Stimulated activated naive B cell treated with anti-CD40 and anti-IgM and Interleukin-4, amounts not matched to agents 10 μg/mL and 1 μg/mL and 100 μg/mL, for 72 hours (primary cell): ENCODE data around the gene HTR3E.
"Not testable (repeated sequence)": the region's sequence is repeated elsewhere in the genome, so short reads cannot be mapped to it uniquely, and the experiment has no call there.

Experiments used
- ATAC-seq, 2 donors: fragments of 150-1000 bp; cut with Tn5 transposase; replicated peaks; 2 replicates each; pipeline ENCODE4 v1.10.0; 2021; ENCODE audit warnings: moderate library complexity in 1 of 2
- DNase-seq: peaks from one replicate; pipeline ENCODE4 v3.0.0; 2021
- H3K27ac Mint-ChIP-seq: one replicate; pipeline ENCODE4 v1.8.0; 2022; ENCODE audit warnings: mild to moderate bottlenecking, mixed read lengths
- H3K27me3 Mint-ChIP-seq, 2 donors: one replicate each; pipeline ENCODE4 v1.8.0; 2022; ENCODE audit warnings: mixed read lengths in 2 of 2
- H3K36me3 Mint-ChIP-seq, 2 donors: one replicate each; pipeline ENCODE4 v1.8.0; 2022; ENCODE audit warnings: mixed read lengths in 2 of 2, mild to moderate bottlenecking in 1 of 2
- H3K4me1 Mint-ChIP-seq, 2 donors: one replicate each; pipeline ENCODE4 v1.8.0; 2022; ENCODE audit warnings: mixed read lengths in 2 of 2, mild to moderate bottlenecking in 1 of 2
- H3K4me3 Mint-ChIP-seq, 2 donors: one replicate each; pipeline ENCODE4 v1.8.0; 2022; ENCODE audit warnings: mild to moderate bottlenecking in 2 of 2, mixed read lengths in 2 of 2, moderate library complexity in 1 of 2
- H3K9me3 Mint-ChIP-seq, 2 donors: one replicate each; pipeline ENCODE4 v1.8.0; 2022; ENCODE audit warnings: mixed read lengths in 2 of 2, mild to moderate bottlenecking in 1 of 2

Gene HTR3E

GRCh38 chr3:184081116-184081830 lies 15.6 kb upstream of the HTR3E start:
- ATAC-seq (no peak), DNase-seq (no peak)
- H3K36me3 Mint-ChIP-seq = peaks cover 0 to 4% of the 10 kb centered on the region in 2 donors
- no peak overlapping the region for H3K4me3 Mint-ChIP-seq
- H3K9me3 Mint-ChIP-seq = peaks cover 4 to 5% of the 10 kb centered on the region in 2 donors
- H3K27ac Mint-ChIP-seq = no peak overlapping the region
- peaks cover 9 to 16% of the 10 kb centered on the region in 2 donors for H3K27me3 Mint-ChIP-seq
- peaks cover 0 to 4% of the 10 kb centered on the region in 2 donors for H3K4me1 Mint-ChIP-seq

GRCh38 chr3:184082034-184082433 lies 14.8 kb upstream of the HTR3E start:
- H3K27ac Mint-ChIP-seq = no peak overlapping the region
- peaks cover 0 to 4% of the 10 kb centered on the region in 2 donors for H3K36me3 Mint-ChIP-seq
- H3K4me3 Mint-ChIP-seq = no peak overlapping the region
- DNase-seq = no peak
- H3K9me3 Mint-ChIP-seq = peaks cover 4 to 5% of the 10 kb centered on the region in 2 donors
- peaks cover 0 to 4% of the 10 kb centered on the region in 2 donors for H3K4me1 Mint-ChIP-seq
- no peak for ATAC-seq
- peaks cover 9% of the 10 kb centered on the region in 2 donors for H3K27me3 Mint-ChIP-seq

GRCh38 chr3:184082465-184082864 lies 14.4 kb upstream of the HTR3E start:
- Mint-ChIP-seq H3K36me3 (peaks cover 0 to 4% of the 10 kb centered on the region in 2 donors), H3K9me3 (peaks cover 4 to 5% of the 10 kb centered on the region in 2 donors), H3K27ac (no peak overlapping the region), H3K4me3 (no peak overlapping the region), H3K4me1 (peaks cover 0 to 4% of the 10 kb centered on the region in 2 donors), H3K27me3 (peaks cover 7% of the 10 kb centered on the region in 2 donors)
- ATAC-seq (no peak), DNase-seq (no peak)

- DNase-seq (no peak), ATAC-seq (no peak)
- H3K36me3 Mint-ChIP-seq = peaks cover 0 to 4% of the 10 kb centered on the region in 2 donors
Measured at GRCh38 chr3:184085389-184085852, 11.4 kb upstream of the HTR3E start.

GRCh38 chr3:184092199-184092598 lies 4.7 kb upstream of the HTR3E start:
- no peak for ATAC-seq
- Mint-ChIP-seq H3K4me3 (no peak overlapping the region), H3K4me1 (no peaks in the 10 kb centered on the region), H3K27me3 (peaks cover 8 to 22% of the 10 kb centered on the region in 2 donors), H3K27ac (no peak overlapping the region), H3K9me3 (peaks cover 10 to 12% of the 10 kb centered on the region in 2 donors), H3K36me3 (peaks cover 0 to 14% of the 10 kb centered on the region in 2 donors)
- no peak for DNase-seq

More at GRCh38 chr3:184085389-184085852, 11.4 kb upstream of the HTR3E start:
- H3K4me3 Mint-ChIP-seq = no peak overlapping the region
- peaks cover under 1 to 3% of the 10 kb centered on the region in 2 donors for H3K27me3 Mint-ChIP-seq
- H3K9me3 Mint-ChIP-seq = peaks cover 2 to 5% of the 10 kb centered on the region in 2 donors
- H3K27ac Mint-ChIP-seq = no peak overlapping the region
- H3K4me1 Mint-ChIP-seq = peaks cover 0 to 4% of the 10 kb centered on the region in 2 donors

GRCh38 chr3:184097556-184097955 lies 692 bp downstream of the HTR3E start:
- ATAC-seq (no peak), DNase-seq (no peak)
- no peak overlapping the region for H3K27ac Mint-ChIP-seq

DNA sequence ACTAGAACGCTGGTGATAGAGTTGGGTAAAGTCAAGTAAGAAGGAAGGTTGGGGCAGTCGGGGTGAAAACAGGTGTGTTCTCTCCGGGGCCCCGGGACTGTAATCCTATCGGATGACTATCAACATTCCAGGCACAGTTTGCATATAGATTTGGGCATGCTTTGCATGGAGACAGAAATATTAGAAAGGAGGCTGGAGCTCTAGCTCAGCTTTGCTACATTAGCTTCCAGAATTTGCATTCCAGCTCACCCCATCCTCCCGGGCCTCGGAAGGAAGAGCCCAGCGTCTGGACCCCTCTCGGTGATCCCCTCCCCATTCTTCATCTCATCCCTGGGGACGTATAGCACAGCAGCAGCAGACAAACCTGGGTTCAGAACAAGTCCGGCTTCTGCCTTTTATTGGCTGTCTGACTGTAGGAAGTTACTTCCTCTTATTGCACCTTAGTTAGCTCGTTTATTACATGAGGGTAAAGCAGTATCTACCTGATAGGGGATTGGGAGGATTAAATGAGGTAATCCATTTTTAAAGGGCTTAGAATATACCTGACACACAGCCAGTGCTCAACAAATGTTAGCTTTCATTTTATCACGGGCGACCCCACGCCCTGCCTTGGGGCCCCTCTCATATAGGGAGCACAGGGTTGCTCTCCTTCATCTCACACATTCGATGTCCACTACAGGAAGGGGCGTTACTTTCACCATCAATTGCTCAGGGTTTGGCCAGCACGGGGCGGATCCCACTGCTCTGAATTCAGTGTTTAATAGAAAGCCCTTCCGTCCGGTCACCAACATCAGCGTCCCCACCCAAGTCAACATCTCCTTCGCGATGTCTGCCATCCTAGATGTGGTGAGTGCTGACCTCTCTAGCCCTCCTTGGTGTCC lies 3.2 kb downstream of the HTR3E start:
- H3K27me3 Mint-ChIP-seq = peaks cover 5 to 24% of the 10 kb centered on the region in 2 donors
- DNase-seq = no peak
- H3K4me3 Mint-ChIP-seq = no peak overlapping the region
- no peaks in the 10 kb centered on the region for H3K36me3 Mint-ChIP-seq
- ATAC-seq = no peak
- no peaks in the 10 kb centered on the region for H3K4me1 Mint-ChIP-seq
- H3K9me3 Mint-ChIP-seq = no peaks in the 10 kb centered on the region
- no peak overlapping the region for H3K27ac Mint-ChIP-seq

More at GRCh38 chr3:184097556-184097955, 692 bp downstream of the HTR3E start:
- H3K4me3 Mint-ChIP-seq = no peak overlapping the region
- no peaks in the 10 kb centered on the region for H3K4me1 Mint-ChIP-seq
- H3K9me3 Mint-ChIP-seq = peaks cover 2 to 4% of the 10 kb centered on the region in 2 donors
- peaks cover 5 to 28% of the 10 kb centered on the region in 2 donors for H3K27me3 Mint-ChIP-seq
- peaks cover 0 to 4% of the 10 kb centered on the region in 2 donors for H3K36me3 Mint-ChIP-seq

- no peak for ATAC-seq
- DNase-seq = no peak
- Mint-ChIP-seq H3K4me1 (no peaks in the 10 kb centered on the region), H3K36me3 (no peaks in the 10 kb centered on the region), H3K27ac (no peak overlapping the region), H3K9me3 (no peaks in the 10 kb centered on the region), H3K27me3 (peaks cover 7 to 19% of the 10 kb centered on the region in 2 donors), H3K4me3 (no peak overlapping the region)
Measured at GRCh38 chr3:184110316-184110725, 13.5 kb downstream of the HTR3E start.

DNA sequence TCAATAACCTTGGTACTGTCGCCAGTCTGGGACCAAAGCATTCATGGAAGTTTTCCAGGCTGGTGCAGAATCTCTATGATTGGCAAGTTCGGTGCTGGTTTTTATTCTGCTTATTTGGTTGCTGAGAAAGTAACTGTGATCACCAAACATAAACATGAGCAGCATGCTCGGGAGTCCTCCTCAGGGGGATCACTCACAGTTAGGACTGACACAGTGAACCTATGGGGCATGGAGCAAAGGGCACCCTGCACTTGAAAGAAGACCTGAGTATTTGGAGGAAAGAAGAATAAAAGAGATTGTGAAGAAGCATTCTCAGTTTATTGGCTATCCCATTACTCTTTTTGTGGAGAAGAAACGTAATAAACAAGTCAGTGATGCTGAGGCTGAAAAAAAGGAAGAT lies 19.2 kb downstream of the HTR3E start:
- no peak for ATAC-seq

DNA sequence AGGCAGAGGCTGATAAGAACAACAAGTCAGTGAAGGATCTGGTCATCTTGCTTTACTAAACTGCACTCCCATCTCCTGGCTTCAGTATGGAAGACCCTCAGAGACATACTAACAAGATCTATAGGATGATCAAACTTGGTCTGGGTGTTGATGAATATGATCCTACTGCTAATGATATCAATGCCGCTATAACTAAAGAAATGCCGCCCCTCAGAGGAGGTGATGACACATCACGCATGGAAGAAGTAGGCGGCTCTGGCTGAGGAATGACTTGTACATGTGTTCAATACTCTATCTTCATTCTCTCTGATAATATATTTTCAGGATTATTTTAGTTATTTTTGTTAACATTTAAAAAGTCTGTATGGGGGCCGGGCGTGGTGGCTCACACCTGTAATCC lies 20.8 kb downstream of the HTR3E start:
- no peak overlapping the region for H3K4me3 Mint-ChIP-seq
- peaks cover 0 to 3% of the 10 kb centered on the region in 2 donors for H3K36me3 Mint-ChIP-seq
- no peaks in the 10 kb centered on the region for H3K9me3 Mint-ChIP-seq
- no peak overlapping the region for H3K27ac Mint-ChIP-seq
- no peaks in the 10 kb centered on the region for H3K4me1 Mint-ChIP-seq
- no peak for DNase-seq
- no peak for ATAC-seq
- peaks cover 7 to 28% of the 10 kb centered on the region in 2 donors for H3K27me3 Mint-ChIP-seq

More for the DNA sequence above, 19.2 kb downstream of the HTR3E start:
- Mint-ChIP-seq H3K4me1 (no peaks in the 10 kb centered on the region), H3K27ac (no peak overlapping the region), H3K4me3 (no peak overlapping the region), H3K36me3 (peaks cover 0 to 3% of the 10 kb centered on the region in 2 donors), H3K9me3 (no peaks in the 10 kb centered on the region), H3K27me3 (peaks cover 5 to 23% of the 10 kb centered on the region in 2 donors)
- no peak for DNase-seq

DNA sequence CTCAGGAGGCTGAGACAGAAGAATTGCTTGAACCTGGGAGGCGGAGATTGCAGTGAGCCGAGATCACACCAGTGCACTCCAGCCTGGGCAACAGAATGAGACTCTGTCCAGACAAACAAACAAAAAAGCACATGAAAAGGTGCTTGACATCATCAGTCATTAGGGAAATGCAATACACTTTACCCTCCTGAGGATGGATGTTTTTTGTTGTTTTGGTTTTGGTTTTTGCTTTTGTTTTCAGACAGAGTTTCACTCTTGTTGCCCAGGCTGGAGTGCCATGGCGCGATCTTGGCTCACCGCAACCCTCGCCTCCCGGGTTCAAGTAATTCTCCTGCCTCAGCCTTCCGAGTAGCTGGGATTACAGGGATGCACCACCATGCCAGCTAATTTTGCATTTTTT lies 24.2 kb downstream of the HTR3E start:
- DNase-seq, H3K36me3 Mint-ChIP-seq, H3K9me3 Mint-ChIP-seq, H3K27ac Mint-ChIP-seq, H3K4me3 Mint-ChIP-seq, ATAC-seq, H3K4me1 Mint-ChIP-seq: not testable (repeated sequence)
- H3K27me3 Mint-ChIP-seq = peaks cover 8 to 20% of the 10 kb centered on the region in 2 donors

- DNase-seq = no peak
- Mint-ChIP-seq H3K4me3 (no peak overlapping the region), H3K27ac (no peak overlapping the region), H3K27me3 (peaks cover 4 to 5% of the 10 kb centered on the region in 2 donors), H3K36me3 (no peaks in the 10 kb centered on the region), H3K4me1 (no peaks in the 10 kb centered on the region), H3K9me3 (no peaks in the 10 kb centered on the region)
- ATAC-seq = no peak
Measured at GRCh38 chr3:184126006-184126405, 29.1 kb downstream of the HTR3E start.

DNA sequence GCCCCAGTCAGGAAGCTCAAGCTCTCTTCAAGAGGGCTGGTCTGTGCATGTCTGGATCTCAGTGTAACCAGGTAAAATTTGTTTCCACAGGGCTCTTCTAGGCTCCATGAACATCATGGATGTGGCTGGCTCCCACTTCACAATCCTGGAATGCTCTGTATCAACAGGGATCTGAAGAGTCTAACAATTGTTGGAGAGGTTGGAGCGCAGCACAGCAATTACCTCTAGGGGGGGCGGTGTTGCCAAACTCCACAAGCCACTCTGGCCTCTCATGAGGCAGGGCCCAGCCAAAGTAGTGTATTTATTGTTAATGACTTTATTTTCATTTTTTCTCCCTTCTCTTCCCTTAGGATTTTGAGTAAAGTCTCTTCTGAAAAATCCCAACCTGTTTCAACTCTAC lies 32.1 kb downstream of the HTR3E start:
- Mint-ChIP-seq H3K9me3 (no peaks in the 10 kb centered on the region), H3K27me3 (no peaks in the 10 kb centered on the region), H3K36me3 (no peaks in the 10 kb centered on the region), H3K27ac (no peak overlapping the region), H3K4me1 (peaks cover 2 to 6% of the 10 kb centered on the region in 2 donors), H3K4me3 (no peak overlapping the region)
- ATAC-seq (no peak), DNase-seq (no peak)

GRCh38 chr3:184132945-184133344 lies 36.1 kb downstream of the HTR3E start:
- no peaks in the 10 kb centered on the region for H3K27me3 Mint-ChIP-seq
- H3K27ac Mint-ChIP-seq = no peak overlapping the region
- H3K4me3 Mint-ChIP-seq = no peak overlapping the region
- peaks cover under 1 to 12% of the 10 kb centered on the region in 2 donors for H3K36me3 Mint-ChIP-seq
- no peaks in the 10 kb centered on the region for H3K9me3 Mint-ChIP-seq
- peaks cover 10 to 38% of the 10 kb centered on the region in 2 donors for H3K4me1 Mint-ChIP-seq
- ATAC-seq = no peak
- no peak for DNase-seq
